Cortex of kidney (tissue), 1 donor: ENCODE results near the gene ASB7.

Experiments used
- DNase-seq: peaks from one replicate; lab custom pipeline; 2025; lab: John Stamatoyannopoulos, UW

The ASB7 gene

GRCh38 chr15:100686725-100687473, 84.5 kb downstream of the ASB7 start:
- DNase-seq = no peak

DNA sequence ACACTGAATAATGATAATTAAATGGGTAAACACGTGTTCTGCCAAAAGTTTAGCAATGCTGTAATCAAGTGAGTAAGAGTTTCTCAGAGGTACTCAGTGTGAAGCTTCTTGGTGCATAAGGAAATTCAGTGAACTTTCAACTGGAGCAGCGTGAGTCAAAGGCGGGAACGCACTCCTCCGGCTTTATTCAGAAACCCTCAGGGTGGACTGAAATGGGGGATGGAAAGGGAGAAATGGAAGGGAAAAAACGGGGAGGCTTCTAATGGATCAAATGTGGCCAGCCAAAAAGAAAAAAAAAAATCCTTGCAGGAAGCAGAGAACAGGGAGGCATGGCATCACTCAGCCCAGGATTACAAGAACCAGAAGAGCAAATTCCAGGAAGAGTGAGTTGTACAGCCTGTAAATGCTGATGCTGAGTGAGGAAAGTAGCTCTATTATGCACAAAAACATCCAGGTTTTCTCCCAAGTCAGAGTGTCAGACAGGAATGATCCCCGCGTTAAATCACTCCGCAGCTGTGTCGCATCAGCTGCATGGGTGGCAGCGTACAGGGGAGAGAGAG, 85.3 kb downstream of the ASB7 start:
- DNase-seq = no peak

GRCh38 chr15:100688549-100689120, 86.2 kb downstream of the ASB7 start:
- DNase-seq = no peak

- DNase-seq = no peak
Observed at GRCh38 chr15:100689131-100689899, 86.9 kb downstream of the ASB7 start.

GRCh38 chr15:100690032-100690794, 87.8 kb downstream of the ASB7 start:
- DNase-seq = no peak

DNA sequence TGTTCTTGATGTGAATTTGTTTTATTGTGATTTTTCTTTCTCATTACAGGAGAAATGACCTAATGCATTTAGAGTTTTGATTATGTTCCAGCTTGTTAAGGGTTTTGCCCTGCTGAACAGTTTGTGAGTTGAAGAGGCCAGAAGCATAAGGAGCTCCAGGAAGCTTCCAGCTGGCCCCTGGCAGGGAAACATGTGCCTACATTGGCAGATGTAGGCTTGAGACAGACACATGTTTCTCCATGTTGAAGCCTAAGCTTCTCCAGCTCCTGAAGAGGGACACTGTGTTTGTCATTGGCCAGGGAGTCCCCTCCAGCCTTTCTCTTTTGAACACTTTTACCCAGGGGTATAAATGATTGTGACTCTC, 88.4 kb downstream of the ASB7 start:
- DNase-seq = no peak

DNA sequence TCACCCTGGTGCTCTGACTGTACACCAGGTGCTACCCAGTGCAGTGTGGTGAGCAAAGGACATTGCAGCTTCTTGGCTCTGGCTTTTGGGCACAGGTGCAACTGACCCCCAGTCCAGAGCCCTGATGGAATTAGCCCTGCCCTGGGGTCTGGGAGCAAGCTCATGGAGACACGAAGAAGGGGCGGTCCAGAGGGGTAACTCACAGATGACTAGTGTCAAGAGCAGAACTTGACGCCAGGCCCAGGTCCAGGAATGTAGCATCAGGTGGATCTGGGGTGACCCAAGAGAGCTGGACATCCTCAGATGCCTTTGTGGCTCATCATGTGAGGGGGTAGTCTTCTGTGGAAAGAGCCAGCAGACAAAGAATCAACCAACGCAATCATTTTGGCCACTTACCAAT, 88.9 kb downstream of the ASB7 start:
- no peak for DNase-seq

GRCh38 chr15:100692246-100692645, 89.9 kb downstream of the ASB7 start:
- no peak for DNase-seq

- DNase-seq = no peak
Observed at GRCh38 chr15:100692671-100693070, 90.3 kb downstream of the ASB7 start.

DNA sequence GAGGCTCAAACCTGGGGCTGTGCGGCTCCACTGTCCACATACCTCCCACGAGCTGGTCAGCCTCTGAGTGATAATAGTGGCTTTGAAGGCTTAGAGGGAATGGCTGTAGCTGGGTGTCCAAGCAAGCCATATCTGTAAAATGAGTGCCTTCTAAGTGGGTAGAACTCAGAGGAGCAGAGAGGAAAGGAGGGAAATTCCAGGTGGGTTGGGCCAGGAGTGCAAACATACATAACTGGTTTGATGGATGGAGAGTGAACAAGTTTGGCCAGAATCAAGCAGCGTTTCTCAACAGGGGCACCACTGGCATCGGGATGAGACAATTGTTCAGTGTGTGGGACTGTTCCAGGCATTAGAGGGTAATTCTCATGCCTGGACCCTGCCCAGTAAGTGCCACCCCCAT, 91.1 kb downstream of the ASB7 start:
- no peak for DNase-seq

DNA sequence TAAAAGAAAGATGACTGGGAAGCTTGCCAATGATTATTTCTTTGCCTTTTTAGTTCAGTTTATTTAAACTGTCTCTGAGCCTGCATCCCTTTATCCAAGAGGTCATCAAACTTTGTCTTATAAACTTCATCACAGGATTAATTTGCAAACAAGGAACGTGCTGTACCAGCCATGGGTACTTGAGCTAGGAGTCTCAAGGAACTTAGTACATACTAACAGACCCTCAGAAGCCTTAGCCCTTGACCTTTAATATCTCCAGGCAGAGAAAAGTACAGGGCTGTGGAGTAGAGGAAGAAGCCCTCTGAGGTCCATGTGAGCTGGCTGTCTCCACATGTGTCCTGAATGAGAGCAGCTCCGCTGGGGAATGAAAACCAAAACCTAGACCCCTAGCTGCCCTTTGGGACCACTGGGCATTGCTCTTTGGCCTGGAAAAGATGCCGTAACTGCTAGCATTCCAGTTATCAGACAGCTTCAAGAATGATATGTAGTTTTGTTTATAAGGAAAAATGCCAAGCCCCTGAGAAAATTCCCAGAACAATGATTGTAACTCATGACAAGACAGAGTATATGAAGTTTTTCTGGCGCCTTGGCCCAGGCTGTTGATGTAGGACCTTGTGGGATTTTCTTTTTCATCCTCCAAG, 92.1 kb downstream of the ASB7 start:
- no peak for DNase-seq

DNA sequence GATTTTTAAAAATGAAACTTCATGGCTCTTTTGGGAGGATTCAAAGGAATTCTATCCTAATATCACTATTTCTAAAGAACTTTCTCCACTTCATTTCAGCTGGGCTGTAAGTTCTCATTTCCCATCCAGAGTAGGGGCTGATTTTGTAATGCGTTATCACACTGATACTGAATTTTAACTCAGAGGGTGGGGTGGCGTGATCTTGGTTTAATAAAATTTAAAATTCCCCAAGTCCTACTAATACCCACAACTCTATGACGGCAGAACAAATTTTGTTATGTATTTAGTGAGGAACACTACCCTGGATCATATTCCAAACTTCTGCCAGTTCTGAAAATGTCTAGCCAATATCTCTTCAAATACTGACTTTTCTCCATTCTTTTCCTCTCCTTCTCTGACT, 92.7 kb downstream of the ASB7 start:
- no peak for DNase-seq

- DNase-seq = no peak
Observed at GRCh38 chr15:100696452-100696851, 94.1 kb downstream of the ASB7 start.
